DMS79 treated with DMSO at 0.1 percent for 48 hours (cell line): Measurements from ENCODE around the gene SIRT7.

ENCODE experiments used
- DNase-seq: peaks from one replicate; lab custom pipeline; 2025; lab: John Stamatoyannopoulos, UW

SIRT7 gene

DNA sequence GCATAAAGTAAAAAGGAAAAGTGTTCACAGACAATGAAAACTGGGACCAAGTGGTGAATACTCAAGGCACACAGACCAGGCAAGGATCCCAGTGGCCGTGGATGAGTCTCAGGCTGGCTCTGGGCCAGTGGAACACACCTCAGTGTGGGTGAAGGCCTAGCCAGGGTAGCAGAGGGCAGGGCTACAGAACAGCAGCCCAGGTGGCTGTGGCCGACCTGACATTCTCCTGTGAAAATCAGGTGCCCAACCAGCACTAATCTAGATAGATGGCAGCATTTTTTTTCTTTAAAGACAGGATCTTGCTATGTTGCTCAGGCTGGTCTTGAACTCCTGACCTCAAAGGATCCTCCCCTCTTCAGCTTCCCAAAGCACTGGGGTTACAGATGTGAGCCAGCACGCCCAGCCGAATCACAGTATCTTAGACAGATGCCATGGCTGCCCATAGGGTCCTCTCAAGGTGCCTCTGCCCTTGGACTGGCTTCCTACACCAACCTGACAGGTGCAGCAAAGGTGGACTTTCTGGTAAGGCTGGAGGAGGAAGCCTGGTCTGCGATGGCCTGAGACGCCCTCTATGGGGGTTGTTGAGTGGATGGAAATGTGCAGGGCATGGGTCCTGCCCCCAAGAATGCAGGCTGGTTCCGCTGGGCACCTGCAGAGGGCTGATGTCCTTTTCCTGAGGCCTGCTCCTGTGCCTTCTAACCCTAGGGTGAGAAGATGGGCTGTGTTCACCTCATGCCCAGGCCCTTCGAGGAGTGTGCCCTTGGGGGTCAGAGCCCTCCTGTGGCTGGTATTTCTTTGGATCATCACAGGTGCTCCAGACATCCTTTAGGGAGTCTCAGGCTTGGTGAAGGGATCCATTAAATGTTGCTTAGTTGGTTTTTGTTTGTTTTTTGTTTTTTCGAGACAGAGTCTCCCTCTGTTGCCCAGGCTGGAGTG lies 53.9 kb downstream of the SIRT7 start:
- DNase-seq: no peak

DNA sequence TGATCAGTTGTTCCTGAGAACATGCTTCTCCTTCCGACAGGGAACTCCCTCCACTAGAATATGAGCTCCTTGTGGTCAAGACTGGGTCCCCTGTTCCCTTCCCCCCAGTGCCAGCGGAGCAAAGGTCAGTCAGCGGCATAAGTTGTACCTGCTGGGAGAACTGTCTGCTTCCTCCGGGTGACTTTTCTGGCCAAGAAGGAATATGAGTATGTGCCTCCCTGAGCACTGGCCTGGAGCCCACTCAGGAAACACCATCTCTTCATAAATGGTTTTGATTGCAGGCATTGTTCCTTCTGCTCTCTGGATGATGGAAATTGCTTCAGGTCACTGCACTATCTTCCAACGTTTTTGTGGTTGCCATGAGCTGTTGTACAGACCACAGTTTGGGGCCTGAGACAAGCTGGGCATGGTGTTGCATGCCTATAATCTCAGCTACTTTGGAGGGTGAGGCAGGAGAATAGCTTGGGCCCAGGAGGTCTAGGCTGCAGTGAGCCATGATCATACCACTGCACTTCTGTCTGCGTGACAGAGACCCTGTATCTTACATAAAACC lies 54.8 kb downstream of the SIRT7 start:
- DNase-seq: no peak
